HepG2 (cell line): Measurements from ENCODE around the gene PRSS8. TPM values are rescaled to one million over a fixed set of nuclear protein-coding genes. Genes with fewer than 3 reads are reported as not detected.
A peak's percentile ranks its signal among the peaks of the same experiment; 100 is the strongest.

ENCODE experiments used
- ATF2 ChIP-seq: sonication (generic); formaldehyde crosslinking; IDR thresholded peaks from 2 replicates; pipeline ENCODE4 v1.4.0; 2020; ENCODE audit warnings: missing genetic modification reagents
- ATF7-NPFF ChIP-seq: sonication (generic); formaldehyde crosslinking; IDR thresholded peaks from 2 replicates; pipeline ENCODE4 v1.8.1; 2023; ENCODE audit warnings: mild to moderate bottlenecking, low read depth, missing genetic modification reagents, moderate library complexity
- CENPT ChIP-seq: sonication (generic); formaldehyde crosslinking; IDR thresholded peaks from 2 replicates; pipeline ENCODE4 v1.8.0; 2022; ENCODE audit warnings: low read depth, mild to moderate bottlenecking, moderate library complexity, missing genetic modification reagents
- DRAP1 ChIP-seq: IDR thresholded peaks from 2 replicates; pipeline ENCODE4 v1.6.1; 2016; ENCODE audit warnings: missing genetic modification reagents, missing compliant biosample characterization
- FOXK1 ChIP-seq: sonication (generic); formaldehyde crosslinking; IDR thresholded peaks from 2 replicates; pipeline ENCODE4 v1.4.0; 2020; ENCODE audit warnings: low read depth, missing genetic modification reagents, borderline replicate concordance
- KLF13 ChIP-seq: sonication (generic); formaldehyde crosslinking; IDR thresholded peaks from 2 replicates; pipeline ENCODE4 v1.4.0; 2020; ENCODE audit warnings: mild to moderate bottlenecking, missing genetic modification reagents
- KLF16 ChIP-seq, 2 experiments: sonication (generic) in 1 of 2; formaldehyde crosslinking in 1 of 2; IDR thresholded peaks; 2 replicates each; pipeline versions ENCODE4 v1.6.1 to v1.8.0; 2016 to 2023; ENCODE audit warnings: missing genetic modification reagents in 2 of 2, missing compliant biosample characterization in 1 of 2
- MBNL3 ChIP-seq: fragments of 250-450 bp; sonication (Bioruptor Pico); conservative IDR thresholded peaks from 2 replicates; pipeline ENCODE4 v1.8.0; 2022; ENCODE audit warnings: mild to moderate bottlenecking, inconsistent platforms
- RELA ChIP-seq: sonication (generic); formaldehyde crosslinking; IDR thresholded peaks from 2 replicates; pipeline ENCODE4 v1.4.0; 2020; ENCODE audit warnings: missing genetic modification reagents
- SP4 ChIP-seq: sonication (generic); formaldehyde crosslinking; IDR thresholded peaks from 2 replicates; pipeline ENCODE4 v1.8.1; 2023; ENCODE audit warnings: mild to moderate bottlenecking, missing genetic modification reagents
- SPEN ChIP-seq: sonication (generic); formaldehyde crosslinking; IDR thresholded peaks from 2 replicates; pipeline ENCODE4 v1.5.1; 2020; ENCODE audit warnings: low read depth, mild to moderate bottlenecking, missing genetic modification reagents
- TAF15 ChIP-seq: fragments of 200-400 bp; formaldehyde crosslinking; IDR thresholded peaks from one replicate; pipeline ENCODE4 v1.6.1; 2018; ENCODE audit warnings: mild to moderate bottlenecking, low read depth, low read length; ENCODE audit not compliant: poor library complexity, severe bottlenecking
- ZFP90 ChIP-seq: sonication (generic); formaldehyde crosslinking; IDR thresholded peaks from 2 replicates; pipeline ENCODE4 v1.8.0; 2022; ENCODE audit warnings: missing genetic modification reagents, mild to moderate bottlenecking, inconsistent platforms, borderline replicate concordance
- ZNF235 ChIP-seq: sonication (generic); formaldehyde crosslinking; IDR thresholded peaks from 2 replicates; pipeline ENCODE4 v1.8.1; 2023; ENCODE audit warnings: mild to moderate bottlenecking, missing genetic modification reagents, borderline replicate concordance
- ZNF383 ChIP-seq: sonication (generic); formaldehyde crosslinking; IDR thresholded peaks from 2 replicates; pipeline ENCODE4 v1.4.0; 2020; ENCODE audit warnings: missing genetic modification reagents, mild to moderate bottlenecking, borderline replicate concordance
- ZNF513 ChIP-seq: sonication (generic); formaldehyde crosslinking; conservative IDR thresholded peaks from 2 replicates; pipeline ENCODE4 v1.5.0; 2020; ENCODE audit warnings: missing genetic modification reagents
- ZNF577 ChIP-seq: sonication (generic); formaldehyde crosslinking; IDR thresholded peaks from 2 replicates; pipeline ENCODE4 v1.4.0; 2020; ENCODE audit warnings: mild to moderate bottlenecking, low read depth, missing genetic modification reagents, borderline replicate concordance
- ZNF607 ChIP-seq: sonication (generic); formaldehyde crosslinking; IDR thresholded peaks from 2 replicates; pipeline ENCODE4 v1.5.1; 2020; ENCODE audit warnings: missing genetic modification reagents, mild to moderate bottlenecking, borderline replicate concordance
- ZNF639 ChIP-seq: conservative IDR thresholded peaks from 2 replicates; pipeline ENCODE4 v1.6.1; 2018; ENCODE audit warnings: missing genetic modification reagents
- ZNF644 ChIP-seq: IDR thresholded peaks from 2 replicates; pipeline ENCODE4 v1.6.1; 2016; ENCODE audit warnings: low read depth
- ZNF713 ChIP-seq: sonication (generic); formaldehyde crosslinking; IDR thresholded peaks from 2 replicates; pipeline ENCODE4 v1.4.0; 2020; ENCODE audit warnings: mild to moderate bottlenecking, missing genetic modification reagents
- ZNF83 ChIP-seq: sonication (generic); formaldehyde crosslinking; IDR thresholded peaks from 2 replicates; pipeline ENCODE4 v1.4.0; 2020; ENCODE audit warnings: missing genetic modification reagents, mild to moderate bottlenecking, borderline replicate concordance
- polyA plus RNA-seq, 8 experiments: library from polyadenylated mRNA; depleted of rRNA in 3 of 8; stranded (reverse) in 7 of 8; unstranded in 1 of 8; fragments of >200 nt; fragmentation: Illumina TruSeq in 4 of 8; extraction: Trizol in 4 of 8; gene quantifications; 2 replicates each; pipeline versions ENCODE4 v1.2.1 to v1.2.3, GENCODE V29; 2011 to 2016; ENCODE audit warnings: low read depth in 4 of 8, missing spikeins in 1 of 8, mixed read lengths in 1 of 8; ENCODE audit not compliant: insufficient read depth in 1 of 8
- total RNA-seq, 5 experiments: library from RNA; depleted of rRNA; stranded (reverse); fragments of >200 nt; fragmentation: Illumina TruSeq; extraction: Trizol; gene quantifications; 2 replicates each; pipeline ENCODE4 v1.2.3, GENCODE V29; 2016; ENCODE audit warnings: low read depth in 1 of 5
- TF ChIP-seq, protein P1 (sequence below): sonication (generic); formaldehyde crosslinking; IDR thresholded peaks from 2 replicates; pipeline ENCODE4 v1.4.0; 2020; ENCODE audit warnings: missing genetic modification reagents
- TF ChIP-seq, protein P2 (sequence below): sonication (generic); formaldehyde crosslinking; conservative IDR thresholded peaks from 2 replicates; pipeline ENCODE4 v1.4.0; 2020; ENCODE audit warnings: missing genetic modification reagents

PRSS8 gene
- total and polyA plus RNA-seq, 2 of the 13 experiments (the other 11 are each of a cell fraction or from before 2014, with no cell fraction given): 2.6 to 7.2 TPM

- TF ChIP-seq CENPT (CRISPR knock-in tag) (no peak; the same call in 1 of the 2 replicates), ZNF235 (CRISPR knock-in tag) (no peak), ZNF713 (no peak), ZFP90 (no peak), ZNF513 (CRISPR knock-in tag) (no peak), DRAP1 (CRISPR knock-in tag) (no peak), ATF2 (CRISPR knock-in tag) (no peak), SPEN (no peak), ATF7-NPFF (CRISPR knock-in tag) (no peak), ZNF577 (no peak), RELA (CRISPR knock-in tag) (no peak), TAF15 (no peak), KLF16 (CRISPR knock-in tag; IDR thresholded peaks at IDR 0.05) (peak in 1 of 2 experiments; percentile 40; a peak in 2 of 4 replicates), ZNF639 (CRISPR knock-in tag) (no peak), MBNL3 (CRISPR knock-in tag) (no peak), ZNF607 (CRISPR knock-in tag) (no peak), SP4 (CRISPR knock-in tag) (0 out of 2 replicates have a peak, but pooled peaks have one; percentile 46), FOXK1 (CRISPR knock-in tag) (no peak; the same call in 1 of the 2 replicates), ZNF383 (CRISPR knock-in tag) (no peak), KLF13 (no peak), ZNF83 (CRISPR knock-in tag) (no peak), ZNF644 (CRISPR knock-in tag) (no peak)
- TF ChIP-seq, protein P1, sequence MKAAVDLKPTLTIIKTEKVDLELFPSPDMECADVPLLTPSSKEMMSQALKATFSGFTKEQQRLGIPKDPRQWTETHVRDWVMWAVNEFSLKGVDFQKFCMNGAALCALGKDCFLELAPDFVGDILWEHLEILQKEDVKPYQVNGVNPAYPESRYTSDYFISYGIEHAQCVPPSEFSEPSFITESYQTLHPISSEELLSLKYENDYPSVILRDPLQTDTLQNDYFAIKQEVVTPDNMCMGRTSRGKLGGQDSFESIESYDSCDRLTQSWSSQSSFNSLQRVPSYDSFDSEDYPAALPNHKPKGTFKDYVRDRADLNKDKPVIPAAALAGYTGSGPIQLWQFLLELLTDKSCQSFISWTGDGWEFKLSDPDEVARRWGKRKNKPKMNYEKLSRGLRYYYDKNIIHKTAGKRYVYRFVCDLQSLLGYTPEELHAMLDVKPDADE: no peak
- TF ChIP-seq, protein P2, sequence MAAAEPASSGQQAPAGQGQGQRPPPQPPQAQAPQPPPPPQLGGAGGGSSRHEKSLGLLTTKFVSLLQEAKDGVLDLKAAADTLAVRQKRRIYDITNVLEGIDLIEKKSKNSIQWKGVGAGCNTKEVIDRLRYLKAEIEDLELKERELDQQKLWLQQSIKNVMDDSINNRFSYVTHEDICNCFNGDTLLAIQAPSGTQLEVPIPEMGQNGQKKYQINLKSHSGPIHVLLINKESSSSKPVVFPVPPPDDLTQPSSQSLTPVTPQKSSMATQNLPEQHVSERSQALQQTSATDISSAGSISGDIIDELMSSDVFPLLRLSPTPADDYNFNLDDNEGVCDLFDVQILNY: no peak
Measured at GRCh38 chr16:31093132-31093703, 42.3 kb downstream of the PRSS8 start (continued).
